Stimulated activated CD4-positive, alpha-beta T cell treated with anti-CD3 and anti-CD28 coated beads, Interleukin-15, amount 100 ng/mL, for 48 hours (primary cell): ENCODE results near the gene CD22.
"Not testable (repeated sequence)": the region's sequence is repeated elsewhere in the genome, so short reads cannot be mapped to it uniquely, and the experiment has no call there.

ENCODE experiments used
- DNase-seq, 2 donors: peaks; one replicate each; pipeline ENCODE4 v3.0.0-alpha.2; 2020; ENCODE audit warnings: low read depth in 2 of 2

Gene CD22

GRCh38 chr19:35328851-35329285 is at the start of gene CD22:
Gene CD22, plus strand, starts transcription at chr19:35329187. Its CDS starts 2,854 bp downstream, at chr19:35332041.
- DNase-seq = no peak

DNA sequence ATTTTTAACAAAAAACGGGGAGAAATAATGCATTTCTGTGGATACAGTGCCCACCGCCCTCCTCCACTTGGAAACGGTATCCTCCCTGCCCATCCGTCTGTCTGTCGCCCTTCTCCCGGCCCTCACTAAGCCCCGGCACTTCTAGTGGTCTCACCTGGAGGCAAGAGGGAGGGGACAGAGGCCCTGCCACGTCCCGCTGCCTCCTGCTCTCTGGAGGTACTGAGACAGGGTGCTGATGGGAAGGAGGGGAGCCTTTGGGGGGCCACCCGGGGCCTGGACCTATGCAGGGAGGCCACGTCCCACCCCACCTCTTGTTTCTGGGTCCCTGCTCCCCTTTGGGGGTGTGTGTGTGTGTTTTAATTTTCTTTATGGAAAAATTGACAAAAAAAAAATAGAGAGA is 49.6 kb upstream of the CD22 start:
- DNase-seq = no peak

- DNase-seq = no peak
These were observed 48.8 kb upstream of the CD22 start for GRCh38 chr19:35279985-35280821.

DNA sequence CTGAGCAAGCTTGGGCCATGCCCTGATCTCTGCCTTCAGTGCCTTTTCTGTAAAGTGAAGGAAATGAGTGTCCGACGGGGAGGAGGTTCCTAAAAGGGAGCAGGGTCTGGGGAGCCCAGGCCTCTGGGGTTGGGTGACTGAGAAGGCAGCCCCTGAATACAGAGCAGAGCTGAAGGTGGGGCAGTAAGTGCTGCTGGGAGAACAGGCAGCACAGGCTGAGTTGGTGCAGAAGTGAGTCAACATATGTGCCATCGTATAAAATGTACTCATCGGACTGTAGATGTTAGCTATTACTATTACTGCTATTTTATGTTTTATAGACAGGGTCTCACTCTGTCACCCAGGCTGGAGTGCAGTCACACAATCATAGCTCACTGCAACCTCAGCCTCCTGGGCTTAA is 47.7 kb upstream of the CD22 start:
- no peak for DNase-seq

DNA sequence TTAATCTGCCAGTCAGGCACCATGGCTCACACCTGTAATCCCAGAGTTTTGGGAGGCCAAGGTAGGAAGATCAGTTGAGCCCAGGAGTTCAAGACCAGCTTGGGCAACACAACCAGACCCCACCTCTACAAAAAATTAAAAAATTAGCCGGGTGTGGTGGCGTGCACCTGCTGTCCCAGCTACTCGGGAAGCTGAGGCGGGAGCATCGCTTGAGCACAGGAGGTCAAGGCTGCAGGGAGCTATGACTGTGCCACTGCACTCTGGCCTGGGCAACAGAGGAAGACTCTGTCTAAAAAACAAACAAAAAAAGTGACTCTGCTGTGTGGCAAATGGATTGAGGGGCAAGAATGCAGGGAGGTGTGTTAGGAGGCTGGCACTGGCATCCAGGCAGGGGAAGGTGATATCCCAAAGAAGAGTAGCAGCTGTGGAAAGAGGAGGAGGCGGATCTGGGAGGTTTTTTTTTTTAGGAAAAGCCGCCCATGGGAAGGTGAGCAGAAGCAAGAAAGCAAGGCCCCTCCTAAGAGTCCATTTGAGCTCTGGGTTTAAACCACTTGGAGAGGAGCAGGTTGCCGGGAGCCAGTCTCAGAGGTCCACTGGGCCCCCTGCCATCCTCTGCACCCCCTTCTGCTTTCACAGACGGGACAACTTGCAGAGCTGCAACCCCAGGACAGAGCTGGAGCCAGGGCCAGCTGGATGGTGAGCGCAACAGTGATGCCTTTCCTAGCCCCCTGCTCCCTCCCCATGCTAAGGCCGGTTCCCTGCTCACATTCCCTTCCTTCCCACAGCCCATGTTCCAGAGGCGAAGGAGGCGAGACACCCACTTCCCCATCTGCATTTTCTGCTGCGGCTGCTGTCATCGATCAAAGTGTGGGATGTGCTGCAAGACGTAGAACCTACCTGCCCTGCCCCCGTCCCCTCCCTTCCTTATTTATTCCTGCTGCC is 44.6 kb upstream of the CD22 start:
- no peak for DNase-seq

DNA sequence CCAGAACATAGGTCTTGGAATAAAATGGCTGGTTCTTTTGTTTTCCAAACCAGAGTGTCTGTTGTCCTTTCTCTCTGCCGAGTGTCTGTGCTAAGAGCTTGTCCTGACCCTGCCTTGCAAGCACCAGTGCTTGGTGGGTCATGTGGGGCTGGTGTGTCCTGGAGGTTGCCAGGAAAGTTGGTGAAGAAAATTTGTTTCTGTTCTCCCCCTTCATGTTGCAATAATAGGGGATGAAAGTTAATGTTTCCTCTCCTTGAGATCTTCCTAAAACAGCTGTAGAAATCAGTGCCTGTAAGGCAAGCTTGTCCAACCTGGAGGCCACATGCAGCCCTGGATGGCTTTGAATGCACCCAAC is 43.9 kb upstream of the CD22 start:
- no peak for DNase-seq

DNA sequence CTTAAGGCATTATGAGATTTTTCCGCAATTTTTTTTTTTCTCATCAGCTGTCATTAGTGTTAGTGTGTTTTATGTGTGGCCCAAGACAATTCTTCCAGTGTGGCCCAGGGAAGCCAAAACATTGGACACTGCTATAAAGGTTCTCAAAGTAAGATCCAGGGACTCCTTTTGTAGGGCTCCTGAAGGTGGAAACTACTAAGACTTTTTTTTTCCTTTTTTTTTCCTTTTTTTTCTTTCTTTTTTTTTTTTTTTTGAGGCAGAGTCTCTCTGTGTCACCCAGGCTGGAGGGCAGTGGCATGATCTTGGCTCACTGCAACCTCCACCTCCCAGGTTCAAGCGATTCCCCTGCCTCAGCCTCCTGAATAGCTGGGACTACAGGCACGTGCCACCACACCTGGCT is 43.5 kb upstream of the CD22 start:
- not testable (repeated sequence) for DNase-seq

- DNase-seq = not testable (repeated sequence)
These were observed 42.9 kb upstream of the CD22 start for GRCh38 chr19:35286101-35286500.

GRCh38 chr19:35287713-35288112 is 41.3 kb upstream of the CD22 start:
- DNase-seq = no peak

DNA sequence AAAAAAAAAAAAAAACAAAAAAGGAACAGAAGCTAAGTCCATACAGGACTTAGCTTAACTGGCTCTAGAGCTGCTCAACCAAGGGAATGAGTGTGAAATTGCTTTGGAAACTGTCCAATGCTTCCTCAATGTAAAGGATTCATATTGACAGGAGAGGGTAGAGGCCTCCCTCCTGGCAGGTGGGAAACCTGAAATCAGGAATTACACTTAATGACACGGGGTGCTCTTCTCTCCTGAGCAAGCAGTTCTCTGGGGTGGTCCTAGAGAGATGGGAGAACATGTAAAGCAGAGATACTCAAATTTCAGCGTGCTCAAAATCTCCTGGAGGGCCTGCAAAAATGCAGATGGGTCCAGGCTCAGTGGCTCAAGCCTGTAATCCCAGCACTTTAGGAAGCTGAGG is 40.7 kb upstream of the CD22 start:
- no peak for DNase-seq

DNA sequence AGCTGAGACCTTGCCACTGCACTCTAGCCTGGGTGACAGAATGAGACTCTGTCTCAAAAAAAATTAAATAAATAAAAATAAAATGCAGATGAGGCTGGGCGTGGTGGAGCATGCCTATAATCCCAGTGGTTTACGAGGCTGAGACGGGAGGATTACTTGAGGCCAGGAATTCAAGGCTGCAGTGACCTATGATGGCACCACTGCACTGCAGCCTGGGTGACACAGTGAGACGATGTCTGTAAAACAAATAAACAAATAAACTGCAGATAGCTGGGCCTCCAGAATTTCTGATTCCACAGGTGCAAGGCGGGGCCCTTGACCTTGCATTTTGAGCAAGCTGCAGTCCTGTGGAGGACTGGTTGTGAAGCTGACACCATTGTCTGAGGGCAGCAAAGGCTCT is 40.1 kb upstream of the CD22 start:
- no peak for DNase-seq

GRCh38 chr19:35290381-35291127 is 38.4 kb upstream of the CD22 start:
- no peak for DNase-seq

- no peak for DNase-seq
These were observed 37.7 kb upstream of the CD22 start for GRCh38 chr19:35291259-35291658.

DNA sequence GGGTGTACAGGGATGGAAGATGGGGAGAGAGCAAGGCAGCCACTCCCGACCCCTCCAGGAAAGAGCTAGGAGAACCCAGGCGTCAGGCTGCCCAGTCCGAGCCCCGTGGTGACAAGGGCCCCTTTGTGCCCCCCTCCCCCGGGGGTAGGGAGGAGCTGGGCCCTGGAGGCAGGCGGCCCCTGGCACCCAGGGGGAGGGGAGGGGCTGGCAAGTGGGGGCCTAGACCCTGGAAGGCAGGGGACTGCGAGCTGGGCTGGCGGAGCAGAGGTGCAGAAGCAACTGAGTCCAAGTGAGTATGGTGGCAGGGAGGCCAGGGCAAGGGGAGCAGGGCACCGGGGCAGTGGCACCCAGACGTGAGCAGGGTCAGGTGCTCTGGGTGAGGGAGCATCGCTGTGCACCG is 37.1 kb upstream of the CD22 start, which contains the start of gene MAG:
TSS of gene MAG (plus strand) at position 246 of the 400 bp plus-strand sequence. CDS start 3,248 bp downstream, outside the sequence.
- DNase-seq = no peak

- DNase-seq = no peak
These were observed 36.3 kb upstream of the CD22 start for GRCh38 chr19:35292421-35293362.

GRCh38 chr19:35293363-35293739 is 35.6 kb upstream of the CD22 start:
- DNase-seq = no peak

GRCh38 chr19:35293808-35294207 is 35.2 kb upstream of the CD22 start:
- no peak for DNase-seq

- DNase-seq = no peak
These were observed 34.7 kb upstream of the CD22 start for GRCh38 chr19:35294328-35294727.

GRCh38 chr19:35294859-35295791 is 33.9 kb upstream of the CD22 start:
- DNase-seq = no peak
